Right atrium auricular region (tissue), 2 donors: ENCODE results near the gene HOXD3. TPM values are rescaled to one million over a fixed set of nuclear protein-coding genes. Genes with fewer than 3 reads are reported as not detected.

Experiments used
- DNase-seq: peaks from one replicate; pipeline ENCODE4 v3.0.0-alpha.2; 2019; ENCODE audit warnings: low spot score
- H3K27ac ChIP-seq, 2 donors: fragments of 200-600 bp; sonication (generic); 1 replicate in 1 of 2; 2 replicates in 1 of 2; pipeline ENCODE4 v1.5.1; 2016 to 2019
- H3K27me3 ChIP-seq, 2 donors: fragments of 200-600 bp; sonication (generic); one replicate each; pipeline versions ENCODE4 v1.5.1 to v1.6.0; 2017 to 2019
- H3K36me3 ChIP-seq: fragments of 200-600 bp; sonication (generic); one replicate; pipeline ENCODE4 v1.5.1; 2016
- H3K4me1 ChIP-seq, 2 donors: fragments of 200-600 bp; sonication (generic); one replicate each; pipeline versions ENCODE4 v1.5.1 to v1.6.0; 2017 to 2019
- H3K4me3 ChIP-seq, 2 donors: fragments of 200-600 bp; sonication (generic); 1 replicate in 1 of 2; 2 replicates in 1 of 2; pipeline ENCODE4 v1.5.1; 2017 to 2019; ENCODE audit warnings: mild to moderate bottlenecking in 1 of 2, moderate library complexity in 1 of 2
- H3K9me3 ChIP-seq, 2 donors: fragments of 200-600 bp; sonication (generic); one replicate each; pipeline ENCODE4 v1.5.1; 2019
- CTCF ChIP-seq, 2 donors: fragments of 200-600 bp; sonication (generic); IDR thresholded peaks; one replicate each; pipeline ENCODE4 v1.5.1; 2019; ENCODE audit warnings: antibody characterized with exemption in 2 of 2
- total RNA-seq, 2 donors: library from RNA; depleted of rRNA; stranded (reverse); fragments of >200 nt; gene quantifications; one replicate each; pipeline ENCODE4 v1.1.0, GENCODE V29; 2016

Gene HOXD3
- total RNA-seq, 2 donors from 2014 or later = not detected

- Histone ChIP-seq H3K9me3 (no peaks in the 10 kb centered on the region), H3K4me3 (peak overlapping the region; percentile 35 to 51), H3K27ac (no peak overlapping the region), H3K36me3 (no peaks in the 10 kb centered on the region), H3K4me1 (peaks cover 0 to 30% of the 10 kb centered on the region in 2 donors), H3K27me3 (peaks cover 27 to 36% of the 10 kb centered on the region in 2 donors)
- no peak for TF ChIP-seq CTCF (IDR thresholded peaks at IDR 0.05)
- no peak for DNase-seq
These were observed 30.2 kb downstream of the HOXD3 start for GRCh38 chr2:176187200-176187898.

GRCh38 chr2:176187899-176188773 is 31.0 kb downstream of the HOXD3 start, which contains the start of gene HOXD1:
HOXD1 (plus strand) TSS chr2:176188668; CDS start chr2:176188802, 134 bp downstream.
- Histone ChIP-seq H3K36me3 (no peaks in the 10 kb centered on the region), H3K27ac (peak within 1 kb of the TSS in 1 of 2 donors; percentile 14), H3K4me1 (peaks cover 0 to 30% of the 10 kb centered on the region in 2 donors), H3K4me3 (peak within 1 kb of the TSS; percentile 35 to 51), H3K9me3 (no peaks in the 10 kb centered on the region), H3K27me3 (peaks cover 27 to 36% of the 10 kb centered on the region in 2 donors)
- no peak for TF ChIP-seq CTCF (IDR thresholded peaks at IDR 0.05)
- no peak for DNase-seq

GRCh38 chr2:176188774-176189680 is 31.9 kb downstream of the HOXD3 start:
- Histone ChIP-seq H3K9me3 (no peaks in the 10 kb centered on the region), H3K36me3 (no peaks in the 10 kb centered on the region), H3K27ac (peak overlapping the region in 1 of 2 donors; percentile 14), H3K27me3 (peaks cover 33 to 37% of the 10 kb centered on the region in 2 donors), H3K4me1 (peaks cover 0 to 30% of the 10 kb centered on the region in 2 donors), H3K4me3 (peak overlapping the region; percentile 35 to 51)
- DNase-seq = no peak
- TF ChIP-seq CTCF (IDR thresholded peaks at IDR 0.05) = no peak

GRCh38 chr2:176189681-176190641 is 32.9 kb downstream of the HOXD3 start:
- no peak for DNase-seq
- Histone ChIP-seq H3K27me3 (peaks cover 33 to 46% of the 10 kb centered on the region in 2 donors), H3K9me3 (no peaks in the 10 kb centered on the region), H3K4me3 (peak overlapping the region in 1 of 2 donors; percentile 51), H3K36me3 (no peaks in the 10 kb centered on the region), H3K27ac (no peak overlapping the region), H3K4me1 (peaks cover 0 to 30% of the 10 kb centered on the region in 2 donors)
- no peak for TF ChIP-seq CTCF (IDR thresholded peaks at IDR 0.05)
